Prostate gland (tissue), 2 donors: ENCODE results near the gene RIPOR2. TPM values are rescaled to one million over a fixed set of nuclear protein-coding genes. Genes with fewer than 3 reads are reported as not detected.

Source experiments
- DNase-seq: peaks from one replicate; pipeline ENCODE4 v3.0.0-alpha.2; 2019; ENCODE audit warnings: low spot score
- H3K27ac ChIP-seq, 2 donors: fragments of 200-600 bp; sonication (generic); 2 replicates each; pipeline ENCODE4 v1.5.1; 2017 to 2019
- H3K27me3 ChIP-seq: fragments of 200-600 bp; sonication (generic); replicated peaks from 2 replicates; pipeline ENCODE4 v1.5.1; 2019; ENCODE audit not compliant: insufficient read depth
- H3K36me3 ChIP-seq, 2 donors: fragments of 200-600 bp; sonication (generic); 1 replicate in 1 of 2; 2 replicates in 1 of 2; pipeline versions ENCODE4 v1.5.1 to v1.8.1; 2017 to 2019
- H3K4me1 ChIP-seq: fragments of 200-600 bp; sonication (generic); replicated peaks from 2 replicates; pipeline ENCODE4 v1.5.1; 2019
- H3K4me3 ChIP-seq, 2 donors: fragments of 200-600 bp; sonication (generic); 2 replicates each; pipeline ENCODE4 v1.5.1; 2017 to 2019
- H3K9me3 ChIP-seq: fragments of 200-600 bp; sonication (generic); 2 replicates; pipeline ENCODE4 v1.5.1; 2017
- CTCF ChIP-seq, 4 experiments: fragments of 200-600 bp in 2 of 4; fragments of 450-650 bp in 2 of 4; sonication (generic) in 2 of 4; IDR thresholded peaks; 1 replicate in 3 of 4; 2 replicates in 1 of 4; pipeline ENCODE4 v1.5.1; 2016 to 2019; ENCODE audit warnings: antibody characterized with exemption in 4 of 4, mild to moderate bottlenecking in 2 of 4, moderate library complexity in 2 of 4
- POLR2A ChIP-seq: fragments of 450-650 bp; IDR thresholded peaks from one replicate; pipeline ENCODE4 v1.6.1; 2016; ENCODE audit warnings: antibody characterized with exemption, mild to moderate bottlenecking
- POLR2AphosphoS5 ChIP-seq: sonication (generic); formaldehyde crosslinking; IDR thresholded peaks from one replicate; pipeline ENCODE4 v1.6.1; 2017; ENCODE audit warnings: antibody characterized with exemption
- WGBS: methylation state at CpG from one replicate; pipeline ENCODE4 v1.1.5; 2018; 5-methylcytosine and 5-hydroxymethylcytosine counted together
- intact Hi-C: fragments of 100-400 bp; cut with DNase I; formaldehyde crosslinking; loops from one replicate; pipeline ENCODE4 v1.14.2; 2022
- total RNA-seq, 2 donors: library from RNA; depleted of rRNA; stranded (reverse); fragments of >200 nt; gene quantifications; one replicate each; pipeline ENCODE4 v1.1.0, GENCODE V29; 2016

RIPOR2 gene
- total RNA-seq, 2 donors from 2014 or later: 16.1 to 23.7 TPM

- Histone ChIP-seq H3K4me3 (no peak overlapping the region), H3K27me3 (no peaks in the 10 kb centered on the region), H3K4me1 (no peaks in the 10 kb centered on the region), H3K9me3 (no peaks in the 10 kb centered on the region), H3K27ac (no peak overlapping the region), H3K36me3 (no peaks in the 10 kb centered on the region)
- 65% methylated on average over 4 of the region's 4 CpGs for WGBS
- no peak for DNase-seq
- no peak for TF ChIP-seq POLR2AphosphoS5
- TF ChIP-seq POLR2A: no peak
- no peak for TF ChIP-seq CTCF (IDR thresholded peaks at IDR 0.05)
- intact Hi-C loops: no loop called here
Measured at GRCh38 chr6:24833711-24834386, 101.9 kb downstream of the RIPOR2 start.

- H3K27me3 ChIP-seq: no peaks in the 10 kb centered on the region
- DNase-seq: no peak
- intact Hi-C loops: no loop called here
- H3K9me3 ChIP-seq: no peaks in the 10 kb centered on the region
- H3K36me3 ChIP-seq: no peaks in the 10 kb centered on the region
- WGBS: 89% methylated on average over 1 of the region's 1 CpG
- TF ChIP-seq CTCF (IDR thresholded peaks at IDR 0.05) (no peak), POLR2AphosphoS5 (no peak), POLR2A (no peak)
- no peak overlapping the region for H3K27ac ChIP-seq
- H3K4me1 ChIP-seq: no peaks in the 10 kb centered on the region
- H3K4me3 ChIP-seq: no peak overlapping the region
Measured at GRCh38 chr6:24832794-24833193, 103.0 kb downstream of the RIPOR2 start.

- 66% methylated on average over 10 of the region's 10 CpGs for WGBS
- TF ChIP-seq POLR2AphosphoS5 (no peak), POLR2A (no peak), CTCF (IDR thresholded peaks at IDR 0.05) (no peak)
- no peak overlapping the region for H3K27ac ChIP-seq
- no peaks in the 10 kb centered on the region for H3K4me1 ChIP-seq
- intact Hi-C loops: no loop called here
- no peaks in the 10 kb centered on the region for H3K9me3 ChIP-seq
- DNase-seq: no peak
- no peaks in the 10 kb centered on the region for H3K27me3 ChIP-seq
- no peaks in the 10 kb centered on the region for H3K36me3 ChIP-seq
- H3K4me3 ChIP-seq: no peak overlapping the region
Measured at GRCh38 chr6:24831771-24832716, 103.7 kb downstream of the RIPOR2 start.

GRCh38 chr6:24829657-24830056 lies 106.1 kb downstream of the RIPOR2 start:
- Histone ChIP-seq H3K4me3 (no peak overlapping the region), H3K4me1 (no peaks in the 10 kb centered on the region), H3K9me3 (no peaks in the 10 kb centered on the region), H3K27ac (no peak overlapping the region), H3K27me3 (no peaks in the 10 kb centered on the region), H3K36me3 (no peaks in the 10 kb centered on the region)
- TF ChIP-seq CTCF (IDR thresholded peaks at IDR 0.05) (no peak), POLR2AphosphoS5 (no peak), POLR2A (no peak)
- 72% methylated on average over 3 of the region's 3 CpGs for WGBS
- intact Hi-C loops: no loop called here
- DNase-seq: no peak
